Ectodermal cell (in vitro differentiated cells): Measurements from ENCODE around the gene OTUD4.

ENCODE experiments used
- H3K27ac ChIP-seq: 2 replicates; pipeline ENCODE4 v1.7.0; 2013; ENCODE audit warnings: mild to moderate bottlenecking, low read depth, low read length; ENCODE audit not compliant: insufficient read depth, poor library complexity, severe bottlenecking
- H3K27me3 ChIP-seq: 2 replicates; pipeline ENCODE4 v1.7.0; 2013; ENCODE audit warnings: mild to moderate bottlenecking, low read length; ENCODE audit not compliant: insufficient read depth, control insufficient read depth, poor library complexity, severe bottlenecking
- H3K36me3 ChIP-seq: one replicate; pipeline ENCODE4 v1.7.0; 2013; ENCODE audit warnings: low read length; ENCODE audit not compliant: control insufficient read depth, insufficient read depth
- H3K4me1 ChIP-seq: one replicate; pipeline ENCODE4 v1.7.0; 2013; ENCODE audit warnings: low read length; ENCODE audit not compliant: control insufficient read depth, insufficient read depth
- H3K4me3 ChIP-seq: 2 replicates; pipeline ENCODE4 v1.7.0; 2013; ENCODE audit warnings: low read depth, low read length, control low read depth; ENCODE audit not compliant: insufficient read depth
- H3K9me3 ChIP-seq: 2 replicates; pipeline ENCODE4 v1.7.0; 2013; ENCODE audit warnings: mild to moderate bottlenecking, low read length, moderate library complexity; ENCODE audit not compliant: control insufficient read depth
- WGBS, 2 experiments: methylation state at CpG; one replicate each; pipeline ENCODE4 v1.1.7; 2013; ENCODE audit warnings: missing lambda C conversion rate in 2 of 2; 5-methylcytosine and 5-hydroxymethylcytosine counted together

Gene OTUD4

DNA sequence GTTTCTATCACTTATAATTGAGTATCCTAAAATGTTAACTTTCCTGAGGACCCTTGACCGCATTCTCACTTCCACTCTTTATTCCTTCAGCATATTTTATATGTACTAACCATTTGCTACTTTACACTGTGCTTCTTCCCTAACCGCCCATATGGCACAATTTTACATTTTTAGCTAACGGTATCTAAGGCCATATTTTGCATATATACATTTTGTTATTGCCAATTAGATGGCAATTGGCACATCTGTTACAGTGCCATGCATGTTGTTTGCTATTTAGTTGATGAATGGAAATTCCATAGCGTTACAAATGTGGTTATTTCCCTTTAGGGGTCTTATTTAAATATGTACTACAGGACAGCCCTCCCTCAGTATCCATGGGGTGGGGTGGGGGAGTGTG is 20.0 kb upstream of the OTUD4 start:
- H3K4me3 ChIP-seq, result no peak overlapping the region
- WGBS, 2 experiments, result 85 to 90% methylated on average over 4 of the region's 4 CpGs
- no peaks in the 10 kb centered on the region for H3K4me1 ChIP-seq
- H3K27me3 ChIP-seq, result no peaks in the 10 kb centered on the region
- no peaks in the 10 kb centered on the region for H3K9me3 ChIP-seq
- no peaks in the 10 kb centered on the region for H3K36me3 ChIP-seq
- no peak overlapping the region for H3K27ac ChIP-seq

DNA sequence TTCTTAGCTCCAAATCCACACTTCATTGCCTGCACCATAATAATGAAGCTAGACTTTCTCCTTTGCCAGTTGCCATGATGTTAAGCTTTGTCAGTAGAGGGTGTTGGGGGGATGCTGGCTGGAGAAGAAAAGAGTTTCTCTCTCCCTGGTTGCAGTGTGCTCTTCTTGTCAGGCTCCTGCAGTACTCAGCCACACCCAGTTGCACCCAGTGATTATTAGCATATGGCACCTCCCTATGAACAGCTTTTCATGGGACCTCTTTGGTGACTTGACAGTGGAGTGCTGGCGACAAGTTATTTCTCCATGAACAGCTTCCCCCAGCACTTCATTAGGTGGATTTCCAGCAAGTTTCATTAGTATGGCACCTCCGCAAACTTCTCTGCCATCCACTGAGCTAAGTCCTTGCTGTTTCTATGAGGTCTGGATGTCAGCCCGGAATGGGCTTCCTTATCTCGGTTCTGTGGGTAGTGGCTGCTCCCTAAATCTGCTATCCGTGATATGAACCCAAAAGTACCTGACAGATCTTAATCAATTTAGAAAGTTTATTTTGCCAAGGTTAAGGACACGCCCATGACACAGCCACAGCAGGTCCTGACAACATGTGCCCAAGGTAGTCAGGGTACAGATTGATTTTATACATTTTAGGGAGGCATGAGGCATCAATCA is 18.8 kb upstream of the OTUD4 start:
- Histone ChIP-seq H3K4me3 (no peak overlapping the region), H3K27me3 (no peaks in the 10 kb centered on the region), H3K27ac (no peak overlapping the region), H3K4me1 (no peaks in the 10 kb centered on the region), H3K36me3 (no peaks in the 10 kb centered on the region), H3K9me3 (no peaks in the 10 kb centered on the region)
- 94 to 98% methylated on average over 6 of the region's 6 CpGs for WGBS, 2 experiments

DNA sequence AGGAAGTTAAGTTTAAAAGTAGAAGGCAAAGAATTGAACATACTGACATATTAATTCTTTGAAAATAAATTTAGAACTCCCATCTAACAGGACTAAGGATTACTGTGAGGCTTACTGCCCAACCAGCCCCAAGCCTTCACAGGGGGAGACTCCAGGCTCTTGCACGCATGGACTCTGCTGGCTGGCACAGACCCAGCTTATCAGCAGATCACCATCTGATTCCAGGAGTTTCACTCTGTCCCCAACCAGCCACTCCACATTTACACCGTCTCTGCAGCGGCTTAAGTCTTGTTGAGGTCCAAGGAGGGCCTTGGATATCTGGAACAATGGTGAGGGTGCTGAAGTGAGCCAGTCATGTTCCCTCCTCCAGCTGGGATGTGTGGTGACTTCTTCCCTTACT is 16.4 kb upstream of the OTUD4 start:
- 94 to 98% methylated on average over 2 to 3 of the region's 3 CpGs for WGBS, 2 experiments
- H3K36me3 ChIP-seq, result no peaks in the 10 kb centered on the region
- H3K27me3 ChIP-seq, result no peaks in the 10 kb centered on the region
- H3K9me3 ChIP-seq, result no peaks in the 10 kb centered on the region
- H3K4me1 ChIP-seq, result no peaks in the 10 kb centered on the region
- H3K27ac ChIP-seq, result no peak overlapping the region
- no peak overlapping the region for H3K4me3 ChIP-seq

DNA sequence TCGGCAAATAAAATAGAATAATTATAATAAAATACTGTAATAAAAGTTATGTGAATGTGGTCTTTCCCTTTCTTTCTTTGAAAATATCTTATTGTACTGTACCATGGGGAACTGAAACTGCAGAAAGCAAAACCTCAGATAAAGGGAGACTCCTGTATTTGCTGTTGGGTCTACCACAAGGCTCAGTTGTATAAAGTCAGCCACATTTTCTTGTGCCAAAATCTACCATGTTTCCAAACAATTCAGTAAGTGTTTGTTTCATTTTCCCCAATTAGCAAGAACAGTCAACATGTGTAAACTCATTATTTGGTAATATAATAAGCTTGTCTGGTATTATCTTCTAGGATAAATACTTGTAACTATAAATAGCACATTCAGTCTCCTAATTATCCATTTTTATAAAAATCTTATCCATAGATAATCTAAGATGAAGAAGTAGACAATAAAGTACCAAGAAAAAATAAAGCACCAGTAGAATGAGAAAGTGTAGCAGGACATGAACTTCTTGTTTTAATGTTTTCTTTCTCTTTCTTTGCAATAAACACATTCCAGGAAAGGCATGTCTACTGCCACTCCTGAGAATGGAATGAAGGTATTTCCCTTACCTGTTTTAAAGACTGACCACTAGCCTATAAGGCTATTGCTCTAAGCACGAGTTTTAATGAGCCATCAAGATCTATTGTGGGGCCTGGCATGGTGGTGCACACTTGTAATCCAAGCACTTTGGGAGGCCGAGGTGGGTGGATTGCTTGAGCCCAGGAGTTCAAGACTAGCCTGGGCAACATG is 15.0 kb upstream of the OTUD4 start:
- H3K9me3 ChIP-seq, result no peaks in the 10 kb centered on the region
- H3K36me3 ChIP-seq, result no peaks in the 10 kb centered on the region
- H3K27ac ChIP-seq, result no peak overlapping the region
- H3K4me3 ChIP-seq, result no peak overlapping the region
- H3K27me3 ChIP-seq, result no peaks in the 10 kb centered on the region
- no peaks in the 10 kb centered on the region for H3K4me1 ChIP-seq
- WGBS, 2 experiments, result 92 to 95% methylated on average over 2 of the region's 3 CpGs

DNA sequence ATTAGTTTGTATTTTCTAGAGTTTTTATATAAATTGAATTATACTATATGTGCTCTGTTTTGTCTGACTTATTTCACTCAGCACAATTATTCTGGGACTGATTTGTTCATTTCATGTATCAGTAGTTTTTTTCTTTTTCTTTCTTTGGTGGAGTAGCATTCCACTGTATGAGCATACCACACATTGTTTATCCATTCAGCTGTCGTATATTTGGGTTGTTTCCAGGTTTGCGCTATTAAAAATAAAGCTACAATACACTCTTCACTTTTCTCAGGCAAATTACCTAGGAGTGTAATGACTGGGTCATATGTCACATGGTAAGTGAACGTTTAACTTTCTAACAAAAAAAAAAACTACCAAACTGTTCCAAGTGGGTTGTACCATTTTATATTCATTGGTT is 9.6 kb upstream of the OTUD4 start:
- Histone ChIP-seq H3K27me3 (no peaks in the 10 kb centered on the region), H3K4me3 (no peak overlapping the region), H3K36me3 (no peaks in the 10 kb centered on the region), H3K9me3 (no peaks in the 10 kb centered on the region), H3K4me1 (no peaks in the 10 kb centered on the region), H3K27ac (no peak overlapping the region)
- WGBS, 2 experiments, result 89 to 91% methylated on average over 1 to 3 of the region's 3 CpGs

DNA sequence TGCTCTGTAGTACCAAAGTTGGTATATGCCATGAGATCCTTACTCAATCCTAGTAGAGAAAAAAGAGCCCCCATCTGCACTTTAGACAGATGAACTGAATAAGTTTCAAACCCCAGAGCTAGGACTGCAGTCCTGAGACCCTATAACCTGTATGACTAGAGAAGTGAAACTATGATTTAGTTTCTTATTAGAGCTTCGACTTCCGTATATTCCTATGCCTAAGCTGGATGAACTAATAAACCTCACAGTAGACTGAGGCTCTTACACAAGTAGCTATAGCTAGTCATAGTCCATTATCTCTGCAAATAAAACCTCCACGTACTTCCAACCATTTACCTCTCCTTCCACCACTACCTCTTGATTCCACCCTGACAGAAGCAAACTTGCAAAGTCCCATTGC is 6.3 kb upstream of the OTUD4 start:
- Histone ChIP-seq H3K27ac (no peak overlapping the region), H3K27me3 (no peaks in the 10 kb centered on the region), H3K4me1 (no peaks in the 10 kb centered on the region), H3K36me3 (no peaks in the 10 kb centered on the region), H3K9me3 (no peaks in the 10 kb centered on the region), H3K4me3 (no peak overlapping the region)
- 91 to 93% methylated on average over 3 of the region's 3 CpGs for WGBS, 2 experiments

DNA sequence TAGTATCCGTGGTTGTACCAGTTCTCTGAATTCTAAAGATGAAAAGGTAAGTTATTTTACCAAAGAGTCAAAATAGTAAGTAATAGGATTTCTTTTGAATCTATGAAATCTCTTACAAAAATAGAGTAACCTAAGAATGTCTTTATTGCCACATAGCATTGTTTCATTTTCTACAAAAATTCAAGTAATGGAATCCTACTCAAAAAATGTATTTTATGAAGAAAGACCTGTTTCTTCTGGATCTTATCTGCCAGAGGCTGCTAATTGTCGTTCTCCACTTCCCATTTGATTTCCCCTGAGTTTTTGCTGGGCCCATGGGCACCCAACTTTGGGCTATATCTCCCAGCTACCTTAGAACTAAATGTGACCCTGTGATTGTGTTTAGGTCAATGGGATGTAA is 3.2 kb upstream of the OTUD4 start:
- Histone ChIP-seq H3K9me3 (no peaks in the 10 kb centered on the region), H3K4me1 (no peaks in the 10 kb centered on the region), H3K4me3 (no peak overlapping the region), H3K27me3 (no peaks in the 10 kb centered on the region), H3K27ac (no peak overlapping the region), H3K36me3 (no peaks in the 10 kb centered on the region)
- WGBS, 2 experiments, result 98 to 100% methylated on average over 2 of the region's 2 CpGs

DNA sequence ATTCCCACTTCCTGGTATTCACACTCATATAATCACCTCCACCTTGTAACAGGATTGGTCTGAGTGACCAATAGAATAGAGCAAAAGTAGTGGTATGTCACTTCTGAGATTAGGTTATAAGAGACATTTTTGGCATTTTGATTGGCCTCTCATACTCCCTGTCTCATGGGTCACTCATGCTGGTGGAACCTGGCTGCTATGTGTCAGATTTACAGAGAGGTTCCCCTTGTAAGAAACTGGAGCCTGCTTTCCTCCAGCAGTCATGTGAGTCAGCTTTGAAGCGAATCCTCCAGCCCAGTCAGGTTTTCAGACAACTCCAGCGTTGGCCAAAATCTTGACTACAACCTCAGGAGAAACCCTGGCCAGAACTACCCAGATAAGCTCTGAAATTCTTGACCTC is 2.6 kb upstream of the OTUD4 start:
- Histone ChIP-seq H3K4me3 (no peak overlapping the region), H3K36me3 (no peaks in the 10 kb centered on the region), H3K27me3 (no peaks in the 10 kb centered on the region), H3K9me3 (no peaks in the 10 kb centered on the region), H3K4me1 (no peaks in the 10 kb centered on the region), H3K27ac (no peak overlapping the region)
- 80 to 82% methylated on average over 2 of the region's 2 CpGs for WGBS, 2 experiments

DNA sequence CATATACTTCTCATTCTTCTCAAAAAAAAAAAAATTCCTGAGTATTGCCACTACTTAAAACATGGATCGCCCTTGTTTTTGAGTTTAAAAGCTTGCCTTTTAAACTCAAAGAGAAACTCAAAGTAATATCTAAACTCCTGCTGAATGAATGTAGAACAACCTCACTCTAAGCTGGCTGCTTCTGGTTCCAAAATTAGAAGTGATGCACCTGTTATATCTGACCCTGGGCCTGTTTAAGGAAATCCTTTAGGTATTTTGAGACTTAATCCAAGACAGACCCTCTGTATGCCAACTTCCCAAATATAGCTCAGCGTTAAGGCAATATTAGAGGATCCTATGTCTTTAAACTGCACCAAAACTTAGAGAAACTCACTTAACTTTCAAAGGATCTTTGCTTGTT is 1.8 kb upstream of the OTUD4 start:
- no peaks in the 10 kb centered on the region for H3K36me3 ChIP-seq
- H3K4me1 ChIP-seq, result no peaks in the 10 kb centered on the region
- WGBS, 2 experiments, result 93 to 96% methylated on average over 2 of the region's 2 CpGs
- H3K9me3 ChIP-seq, result no peaks in the 10 kb centered on the region
- H3K27me3 ChIP-seq, result no peaks in the 10 kb centered on the region
- H3K4me3 ChIP-seq, result no peak overlapping the region
- H3K27ac ChIP-seq, result no peak overlapping the region

DNA sequence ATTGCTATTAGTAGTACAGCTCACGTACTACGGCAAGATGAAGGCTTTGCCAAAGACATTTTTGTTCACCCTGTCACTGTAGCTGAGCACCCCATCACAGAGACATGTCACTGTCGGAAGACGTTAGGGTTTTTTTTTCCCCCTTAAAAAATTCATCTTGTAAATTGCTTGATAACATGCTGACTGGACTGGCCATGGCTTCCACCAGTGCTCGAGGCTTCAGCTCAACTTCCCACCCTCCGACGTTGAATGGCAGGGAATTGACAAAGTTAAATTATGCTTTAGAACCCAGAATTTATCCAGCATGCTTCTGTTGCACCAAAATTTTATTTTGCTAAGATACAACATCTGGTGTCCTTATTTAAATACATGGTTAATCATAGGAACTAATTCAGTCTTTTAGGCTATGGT is 707 bp upstream of the OTUD4 start:
- peak overlapping the region; percentile 76 for H3K27ac ChIP-seq
- H3K27me3 ChIP-seq, result no peaks in the 10 kb centered on the region
- WGBS, 2 experiments, result 34 to 43% methylated on average over 7 of the region's 7 CpGs
- no peaks in the 10 kb centered on the region for H3K36me3 ChIP-seq
- H3K4me3 ChIP-seq, result peak overlapping the region; percentile 70
- no peaks in the 10 kb centered on the region for H3K9me3 ChIP-seq
- H3K4me1 ChIP-seq, result no peaks in the 10 kb centered on the region
